RCC 7860 (cell line): ENCODE measurements around the gene PCNX3.
"Not testable (repeated sequence)": the region's sequence is repeated elsewhere in the genome, so short reads cannot be mapped to it uniquely, and the experiment has no call there.

Source experiments
- DNase-seq: peaks from one replicate; pipeline ENCODE4 v3.0.0-alpha.2; 2015; ENCODE audit warnings: low spot score
- FAIRE-seq: peaks from 2 replicates; lab custom pipeline; 2012; peaks lifted over from hg19 to GRCh38; lab: Jason Lieb, UNC

PCNX3 gene

GRCh38 chr11:65680192-65680743 lies 64.7 kb downstream of the PCNX3 start:
- no peak for FAIRE-seq
- DNase-seq = no peak

DNA sequence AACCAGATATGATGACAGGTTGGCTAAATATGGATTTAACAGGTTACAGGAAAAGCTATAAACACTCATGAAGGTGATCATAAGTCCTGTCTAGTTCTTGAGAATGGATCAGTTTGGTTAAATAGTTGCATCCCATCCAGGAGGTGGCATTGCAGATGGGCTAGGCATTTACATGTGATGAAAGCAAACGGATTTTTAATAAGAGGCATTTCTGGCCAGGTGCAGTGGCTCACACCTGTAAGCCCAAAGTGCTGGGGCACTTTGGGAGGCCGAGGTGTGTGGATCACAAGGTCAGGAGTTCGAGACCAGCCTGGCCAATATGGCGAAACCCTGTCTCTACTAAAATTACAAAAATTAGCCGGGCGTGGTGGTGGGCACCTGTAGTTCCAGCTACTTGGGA lies 67.9 kb downstream of the PCNX3 start:
- not testable (repeated sequence) for DNase-seq, FAIRE-seq

DNA sequence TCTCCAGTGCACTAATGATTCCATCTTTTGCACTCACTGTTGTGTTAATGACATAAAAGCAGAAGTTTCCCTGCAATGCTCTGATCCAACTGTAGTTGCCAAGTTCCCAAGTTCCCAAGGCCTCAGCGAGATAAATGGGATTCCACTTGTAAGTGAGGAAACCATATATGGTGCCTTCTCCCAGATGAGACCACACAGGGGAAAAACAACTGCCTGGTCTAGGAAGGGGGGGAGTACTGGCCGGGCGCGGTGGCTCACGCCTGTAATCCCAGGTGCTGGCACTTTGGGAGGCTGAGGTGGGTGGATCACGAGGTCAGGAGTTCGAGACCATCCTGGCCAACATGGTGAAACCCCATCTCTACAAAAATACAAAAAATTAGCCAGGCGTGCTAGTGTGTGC lies 70.4 kb downstream of the PCNX3 start:
- DNase-seq (no peak), FAIRE-seq (no peak)
